GM18498 (cell line): Measurements from ENCODE around the gene ZNF385A.
"Not testable (repeated sequence)": the region's sequence is repeated elsewhere in the genome, so short reads cannot be mapped to it uniquely, and the experiment has no call there.

Source experiments
- ATAC-seq: cut with Tn5 transposase; IDR thresholded peaks from one replicate; pipeline ENCODE4 v1.9.1; 2021; ENCODE audit warnings: mild to moderate bottlenecking, moderate library complexity; ENCODE audit not compliant: unreplicated experiment

The ZNF385A gene

GRCh38 chr12:54357506-54358190 lies 26.9 kb downstream of the ZNF385A start:
- no peak for ATAC-seq

GRCh38 chr12:54356951-54357356 lies 27.6 kb downstream of the ZNF385A start:
- no peak for ATAC-seq

GRCh38 chr12:54356228-54356627 lies 28.3 kb downstream of the ZNF385A start:
- ATAC-seq = no peak

- ATAC-seq = no peak
Observed at GRCh38 chr12:54355104-54355815, 29.3 kb downstream of the ZNF385A start.

GRCh38 chr12:54354271-54354670 lies 30.3 kb downstream of the ZNF385A start:
- not testable (repeated sequence) for ATAC-seq

GRCh38 chr12:54352891-54353874 lies 31.4 kb downstream of the ZNF385A start:
- no peak for ATAC-seq

- no peak for ATAC-seq
Observed at GRCh38 chr12:54352022-54352531, 32.5 kb downstream of the ZNF385A start.

GRCh38 chr12:54351341-54351740 lies 33.2 kb downstream of the ZNF385A start:
- no peak for ATAC-seq

GRCh38 chr12:54350743-54351142 lies 33.8 kb downstream of the ZNF385A start:
- ATAC-seq = no peak

GRCh38 chr12:54349679-54350078 lies 34.9 kb downstream of the ZNF385A start:
- ATAC-seq = no peak

GRCh38 chr12:54349036-54349435 lies 35.5 kb downstream of the ZNF385A start:
- ATAC-seq = no peak

- ATAC-seq = no peak
Observed at GRCh38 chr12:54341378-54342300, 42.9 kb downstream of the ZNF385A start.

GRCh38 chr12:54340846-54341245 lies 43.7 kb downstream of the ZNF385A start:
- no peak for ATAC-seq

- no peak for ATAC-seq
Observed at GRCh38 chr12:54338698-54339296, 45.7 kb downstream of the ZNF385A start.

- ATAC-seq = no peak
Observed at GRCh38 chr12:54337854-54338650, 46.5 kb downstream of the ZNF385A start.

- ATAC-seq = no peak
Observed at GRCh38 chr12:54337280-54337842, 47.2 kb downstream of the ZNF385A start.

GRCh38 chr12:54333420-54334034 lies 51.0 kb downstream of the ZNF385A start:
- ATAC-seq = no peak

- no peak for ATAC-seq
Observed at GRCh38 chr12:54331461-54331860, 53.1 kb downstream of the ZNF385A start.
